Measurements from ENCODE around the gene HS3ST2. TPM values are rescaled to one million over a fixed set of nuclear protein-coding genes. Genes with fewer than 3 reads are reported as not detected.

The HS3ST2 gene
- 10 to 100 TPM in 1 of 2 donors, 1 to 10 TPM in 1; 7.3 to 17.8 TPM for total RNA-seq

DNA sequence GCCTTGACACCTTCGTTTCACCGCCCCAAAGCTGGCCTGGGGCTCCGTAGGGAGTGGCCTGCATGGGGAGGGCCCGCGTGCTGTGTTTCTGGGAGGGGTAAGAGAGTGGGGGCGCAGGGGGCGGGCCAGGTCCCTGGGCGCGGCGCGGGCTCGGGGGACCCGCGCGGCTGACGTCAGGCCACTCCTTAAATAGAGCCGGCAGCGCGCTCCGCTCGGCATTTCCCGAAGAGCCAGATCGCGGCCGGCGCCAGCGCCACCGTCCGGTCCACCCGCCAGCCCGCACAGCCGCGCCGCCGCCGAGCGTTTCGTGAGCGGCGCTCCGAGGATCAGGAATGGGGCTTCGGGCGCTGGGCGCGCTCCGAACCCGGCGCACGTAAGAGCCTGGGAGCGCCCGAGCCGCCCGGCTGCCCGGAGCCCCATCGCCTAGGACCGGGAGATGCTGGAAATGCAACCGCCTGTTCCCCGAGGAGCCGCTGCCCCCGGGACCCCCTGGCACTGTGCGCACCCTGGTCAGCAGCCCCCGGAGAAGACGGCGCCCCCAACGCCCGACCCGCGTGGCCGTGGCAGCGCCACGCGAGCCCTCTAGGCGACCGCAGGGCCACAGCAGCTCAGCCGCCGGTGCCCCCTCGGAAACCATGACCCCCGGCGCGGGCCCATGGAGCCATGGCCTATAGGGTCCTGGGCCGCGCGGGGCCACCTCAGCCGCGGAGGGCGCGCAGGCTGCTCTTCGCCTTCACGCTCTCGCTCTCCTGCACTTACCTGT lies at the start of gene HS3ST2:
Gene HS3ST2 (plus strand): TSS at position 215 of the 763 bp plus-strand sequence. CDS start 449 bp downstream, at position 664.
- ATAC-seq (ENCODE audit: insufficient number of reproducible peaks, low FRiP score, low read depth): peak; percentile 35
- Histone ChIP-seq H3K27ac (peak within 1 kb of the TSS; percentile 45 to 48), H3K4me1 (ENCODE audit: control insufficient read depth in 1 of 2, low read depth in 2 of 2) (peaks cover 6 to 12% of the 10 kb centered on the region in 2 donors), H3K4me3 (peak within 1 kb of the TSS; percentile 79), H3K27me3 (replicated peaks; ENCODE audit: insufficient read depth) (no peaks in the 10 kb centered on the region), H3K9me3 (no peaks in the 10 kb centered on the region), H3K36me3 (no peaks in the 10 kb centered on the region)
- no peak for DNase-seq (ENCODE audit: low spot score)
- TF ChIP-seq, protein P1, sequence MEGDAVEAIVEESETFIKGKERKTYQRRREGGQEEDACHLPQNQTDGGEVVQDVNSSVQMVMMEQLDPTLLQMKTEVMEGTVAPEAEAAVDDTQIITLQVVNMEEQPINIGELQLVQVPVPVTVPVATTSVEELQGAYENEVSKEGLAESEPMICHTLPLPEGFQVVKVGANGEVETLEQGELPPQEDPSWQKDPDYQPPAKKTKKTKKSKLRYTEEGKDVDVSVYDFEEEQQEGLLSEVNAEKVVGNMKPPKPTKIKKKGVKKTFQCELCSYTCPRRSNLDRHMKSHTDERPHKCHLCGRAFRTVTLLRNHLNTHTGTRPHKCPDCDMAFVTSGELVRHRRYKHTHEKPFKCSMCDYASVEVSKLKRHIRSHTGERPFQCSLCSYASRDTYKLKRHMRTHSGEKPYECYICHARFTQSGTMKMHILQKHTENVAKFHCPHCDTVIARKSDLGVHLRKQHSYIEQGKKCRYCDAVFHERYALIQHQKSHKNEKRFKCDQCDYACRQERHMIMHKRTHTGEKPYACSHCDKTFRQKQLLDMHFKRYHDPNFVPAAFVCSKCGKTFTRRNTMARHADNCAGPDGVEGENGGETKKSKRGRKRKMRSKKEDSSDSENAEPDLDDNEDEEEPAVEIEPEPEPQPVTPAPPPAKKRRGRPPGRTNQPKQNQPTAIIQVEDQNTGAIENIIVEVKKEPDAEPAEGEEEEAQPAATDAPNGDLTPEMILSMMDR (IDR thresholded peaks at IDR 0.05): peak; percentile 45

DNA sequence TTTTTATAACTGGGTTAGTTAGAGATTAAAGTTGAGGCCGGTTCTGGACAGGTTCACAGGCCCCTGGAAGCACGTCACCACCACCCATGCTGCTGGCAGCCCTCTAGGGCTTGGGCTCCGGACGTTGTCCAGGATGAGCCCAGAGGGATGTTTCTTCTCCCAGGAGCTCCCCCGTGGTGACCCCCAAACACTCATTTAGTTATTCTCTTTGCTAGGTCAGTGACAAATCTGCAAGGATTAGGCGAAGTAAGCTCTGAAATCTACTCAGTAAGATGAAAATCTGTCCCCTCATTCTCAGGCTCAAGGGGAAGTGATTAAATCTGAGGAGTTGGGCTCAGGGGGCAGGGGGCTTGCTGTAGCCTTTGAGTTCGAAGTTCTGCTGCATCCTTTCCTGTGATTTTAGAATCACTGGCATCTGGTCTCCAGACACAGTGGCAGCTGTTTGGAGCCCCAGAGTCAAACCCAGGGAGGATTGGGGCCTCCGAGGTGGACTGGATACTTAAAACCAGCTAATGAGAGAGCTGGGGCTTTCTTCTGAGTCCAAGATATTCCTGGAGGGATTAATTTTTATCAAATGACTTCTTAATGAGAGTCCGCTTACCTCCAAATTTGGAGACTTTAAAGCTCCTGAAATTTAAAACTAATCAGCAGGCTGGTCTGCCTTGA lies 49.2 kb upstream of the HS3ST2 start:
- no peak for ATAC-seq (ENCODE audit: insufficient number of reproducible peaks, low FRiP score, low read depth)
- H3K36me3 ChIP-seq: no peaks in the 10 kb centered on the region

DNA sequence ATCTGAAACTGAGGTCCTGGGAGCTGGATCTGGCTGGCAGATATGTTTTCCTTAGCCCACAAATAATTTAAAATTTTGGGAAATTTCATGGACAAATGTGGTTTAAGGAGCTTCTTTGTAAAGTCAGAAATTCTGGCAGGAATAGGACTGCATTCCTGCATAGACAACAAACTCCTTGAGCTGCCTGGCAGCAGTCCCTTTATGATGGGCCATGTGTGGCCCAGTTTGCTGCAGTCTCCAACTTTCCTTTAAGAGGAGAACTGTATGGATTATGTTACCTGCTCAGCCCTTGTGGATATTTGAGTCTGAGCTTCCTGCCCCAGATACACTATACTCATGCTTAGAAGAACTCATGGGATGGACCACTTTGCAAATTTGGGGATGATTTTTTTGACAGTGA lies 48.5 kb upstream of the HS3ST2 start:
- H3K36me3 ChIP-seq: no peaks in the 10 kb centered on the region
- TF ChIP-seq, protein P1 (IDR thresholded peaks at IDR 0.05): no peak
- ATAC-seq (ENCODE audit: insufficient number of reproducible peaks, low FRiP score, low read depth) (no peak), DNase-seq (ENCODE audit: low spot score) (no peak)
- no peaks in the 10 kb centered on the region for H3K9me3 ChIP-seq
- no peak overlapping the region for H3K4me3 ChIP-seq
- H3K27me3 ChIP-seq (replicated peaks; ENCODE audit: insufficient read depth): no peaks in the 10 kb centered on the region
- peaks cover 16 to 36% of the 10 kb centered on the region in 2 donors for H3K4me1 ChIP-seq (ENCODE audit: control insufficient read depth in 1 of 2, low read depth in 2 of 2)
- peak overlapping the region; percentile 41 to 77 for H3K27ac ChIP-seq

More for the DNA sequence above, 49.2 kb upstream of the HS3ST2 start:
- H3K9me3 ChIP-seq: no peaks in the 10 kb centered on the region
- no peak for DNase-seq (ENCODE audit: low spot score)
- peaks cover 16 to 36% of the 10 kb centered on the region in 2 donors for H3K4me1 ChIP-seq (ENCODE audit: control insufficient read depth in 1 of 2, low read depth in 2 of 2)
- TF ChIP-seq, protein P1 (IDR thresholded peaks at IDR 0.05): no peak
- H3K4me3 ChIP-seq: no peak overlapping the region
- no peaks in the 10 kb centered on the region for H3K27me3 ChIP-seq (replicated peaks; ENCODE audit: insufficient read depth)
- H3K27ac ChIP-seq: peak overlapping the region; percentile 41 to 77

DNA sequence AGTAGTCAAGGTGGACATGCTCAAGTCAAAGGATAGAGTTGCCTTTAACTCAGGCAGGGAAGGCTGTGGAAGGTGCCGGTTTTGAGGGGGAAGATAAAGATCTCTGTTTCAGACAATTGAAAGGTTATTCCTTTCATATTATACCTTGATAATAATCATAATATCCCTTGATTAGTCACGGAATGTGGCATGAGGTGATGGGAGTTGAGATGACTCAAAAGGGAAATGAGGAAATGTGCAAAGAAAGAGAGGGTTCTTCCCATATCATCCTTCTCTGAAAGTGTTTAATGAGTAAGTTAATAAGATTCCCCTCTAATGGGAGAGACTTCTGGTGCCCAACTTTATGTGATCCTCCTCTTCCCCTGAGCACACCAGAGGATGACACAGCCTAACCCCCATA lies 43.1 kb upstream of the HS3ST2 start:
- no peaks in the 10 kb centered on the region for H3K9me3 ChIP-seq
- H3K4me3 ChIP-seq: no peak overlapping the region
- DNase-seq (ENCODE audit: low spot score) (no peak), ATAC-seq (ENCODE audit: insufficient number of reproducible peaks, low FRiP score, low read depth) (no peak)
- TF ChIP-seq, protein P1 (IDR thresholded peaks at IDR 0.05): no peak
- no peaks in the 10 kb centered on the region for H3K27me3 ChIP-seq (replicated peaks; ENCODE audit: insufficient read depth)
- H3K36me3 ChIP-seq: no peaks in the 10 kb centered on the region
- H3K4me1 ChIP-seq (ENCODE audit: control insufficient read depth in 1 of 2, low read depth in 2 of 2): peaks cover 0 to 5% of the 10 kb centered on the region in 2 donors
- no peak overlapping the region for H3K27ac ChIP-seq

DNA sequence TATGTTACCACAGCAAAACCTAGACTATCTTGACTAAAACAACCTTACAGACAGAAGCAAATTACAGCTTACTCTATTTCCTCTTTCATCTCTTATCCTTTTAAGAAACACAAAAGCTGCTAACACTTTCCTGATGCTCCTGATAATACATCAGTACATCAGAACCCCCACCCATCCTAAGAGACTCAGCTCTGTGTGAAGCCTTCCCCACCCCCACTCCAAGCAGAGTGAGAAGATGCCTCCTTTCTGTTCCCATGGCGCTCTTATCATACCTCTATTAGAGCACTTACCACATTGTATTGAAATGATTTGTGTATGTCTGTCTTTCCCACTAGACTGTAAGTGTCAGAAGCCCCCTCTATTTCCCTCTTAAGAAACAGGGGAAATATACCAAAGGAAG lies 42.4 kb upstream of the HS3ST2 start:
- Histone ChIP-seq H3K4me3 (no peak overlapping the region), H3K4me1 (ENCODE audit: control insufficient read depth in 1 of 2, low read depth in 2 of 2) (no peaks in the 10 kb centered on the region), H3K9me3 (no peaks in the 10 kb centered on the region), H3K27me3 (replicated peaks; ENCODE audit: insufficient read depth) (no peaks in the 10 kb centered on the region), H3K36me3 (no peaks in the 10 kb centered on the region), H3K27ac (no peak overlapping the region)
- no peak for ATAC-seq (ENCODE audit: insufficient number of reproducible peaks, low FRiP score, low read depth)
- DNase-seq (ENCODE audit: low spot score): no peak
- TF ChIP-seq, protein P1 (IDR thresholded peaks at IDR 0.05): no peak

Measured in thoracic aorta (tissue), 2 donors.